Adrenal gland (tissue), 5 donors: ENCODE results near the gene PARD3B.
"Not testable (repeated sequence)": the region's sequence is repeated elsewhere in the genome, so short reads cannot be mapped to it uniquely, and the experiment has no call there.

Source experiments
- CTCF ChIP-seq, 6 experiments: fragments of 450-650 bp in 4 of 6; fragments of 200-600 bp in 2 of 6; sonication (generic) in 1 of 6; IDR thresholded peaks; 1 replicate in 5 of 6; 2 replicates in 1 of 6; pipeline versions ENCODE4 v1.5.1 to v1.8.0; 2016 to 2021; ENCODE audit warnings: antibody characterized with exemption in 6 of 6, mild to moderate bottlenecking in 2 of 6, moderate library complexity in 1 of 6
- POLR2A ChIP-seq, 2 donors: fragments of 450-650 bp; IDR thresholded peaks; one replicate each; pipeline ENCODE4 v1.6.1; 2017; ENCODE audit warnings: antibody characterized with exemption in 2 of 2, mild to moderate bottlenecking in 2 of 2, moderate library complexity in 1 of 2
- donor health status: DM: no; HTN: no; CAD: no.

- not testable (repeated sequence) for TF ChIP-seq POLR2A, CTCF (IDR thresholded peaks at IDR 0.05)
Observed at GRCh38 chr2:205493528-205493927, 948.3 kb downstream of the PARD3B start.
